LNCAP (cell line): ENCODE data around the gene PLGLB1.
"Not testable (repeated sequence)": the region's sequence is repeated elsewhere in the genome, so short reads cannot be mapped to it uniquely, and the experiment has no call there.

Experiments used
- TF ChIP-seq, protein P1 (sequence below): fragments of 450-650 bp; IDR thresholded peaks from 2 replicates; pipeline ENCODE4 v1.5.1; 2017; ENCODE audit warnings: mild to moderate bottlenecking

PLGLB1 gene

GRCh38 chr2:87021744-87022143 is at the start of gene PLGLB1:
PLGLB1 (minus strand) TSS chr2:87021844; CDS start chr2:87021783, 61 bp downstream.
- TF ChIP-seq, protein P1, sequence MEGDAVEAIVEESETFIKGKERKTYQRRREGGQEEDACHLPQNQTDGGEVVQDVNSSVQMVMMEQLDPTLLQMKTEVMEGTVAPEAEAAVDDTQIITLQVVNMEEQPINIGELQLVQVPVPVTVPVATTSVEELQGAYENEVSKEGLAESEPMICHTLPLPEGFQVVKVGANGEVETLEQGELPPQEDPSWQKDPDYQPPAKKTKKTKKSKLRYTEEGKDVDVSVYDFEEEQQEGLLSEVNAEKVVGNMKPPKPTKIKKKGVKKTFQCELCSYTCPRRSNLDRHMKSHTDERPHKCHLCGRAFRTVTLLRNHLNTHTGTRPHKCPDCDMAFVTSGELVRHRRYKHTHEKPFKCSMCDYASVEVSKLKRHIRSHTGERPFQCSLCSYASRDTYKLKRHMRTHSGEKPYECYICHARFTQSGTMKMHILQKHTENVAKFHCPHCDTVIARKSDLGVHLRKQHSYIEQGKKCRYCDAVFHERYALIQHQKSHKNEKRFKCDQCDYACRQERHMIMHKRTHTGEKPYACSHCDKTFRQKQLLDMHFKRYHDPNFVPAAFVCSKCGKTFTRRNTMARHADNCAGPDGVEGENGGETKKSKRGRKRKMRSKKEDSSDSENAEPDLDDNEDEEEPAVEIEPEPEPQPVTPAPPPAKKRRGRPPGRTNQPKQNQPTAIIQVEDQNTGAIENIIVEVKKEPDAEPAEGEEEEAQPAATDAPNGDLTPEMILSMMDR = not testable (repeated sequence)
